Measurements from ENCODE around the gene LMTK3.
A peak's percentile ranks its signal among the peaks of the same experiment; 100 is the strongest.
"Not testable (repeated sequence)": the region's sequence is repeated elsewhere in the genome, so short reads cannot be mapped to it uniquely, and the experiment has no call there.

Gene LMTK3

DNA sequence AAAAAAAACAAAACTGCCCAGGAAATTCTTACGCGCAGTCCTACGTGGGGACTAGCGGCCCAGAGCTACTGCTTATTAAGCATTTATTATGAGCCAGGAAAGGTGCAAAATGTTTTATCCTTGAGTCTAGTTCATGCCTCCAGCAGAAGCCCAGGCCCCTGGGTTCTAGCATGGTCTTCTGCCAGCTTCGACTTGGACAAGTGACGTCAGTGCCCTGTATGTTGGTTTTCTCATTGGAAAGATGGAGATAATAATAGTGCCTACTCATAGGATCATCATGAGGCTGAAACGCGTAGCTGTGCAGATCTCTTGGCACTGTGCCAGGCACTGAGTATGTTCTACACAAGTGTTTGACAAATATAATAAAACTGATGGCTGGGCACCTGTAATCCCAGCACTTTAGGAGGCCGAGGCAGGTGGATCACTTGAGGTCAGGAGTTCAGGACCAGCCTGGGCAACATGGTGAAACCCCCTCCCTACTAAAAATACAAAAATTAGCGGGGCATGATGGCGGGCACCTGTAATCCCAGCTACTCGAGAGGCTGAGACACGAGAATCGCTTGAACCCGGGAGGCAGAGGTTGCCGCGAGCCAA lies 28.0 kb upstream of the LMTK3 start:
- DNase-seq: peak in 10 of 51 donors; percentile 3 to 29 (median 8)

DNA sequence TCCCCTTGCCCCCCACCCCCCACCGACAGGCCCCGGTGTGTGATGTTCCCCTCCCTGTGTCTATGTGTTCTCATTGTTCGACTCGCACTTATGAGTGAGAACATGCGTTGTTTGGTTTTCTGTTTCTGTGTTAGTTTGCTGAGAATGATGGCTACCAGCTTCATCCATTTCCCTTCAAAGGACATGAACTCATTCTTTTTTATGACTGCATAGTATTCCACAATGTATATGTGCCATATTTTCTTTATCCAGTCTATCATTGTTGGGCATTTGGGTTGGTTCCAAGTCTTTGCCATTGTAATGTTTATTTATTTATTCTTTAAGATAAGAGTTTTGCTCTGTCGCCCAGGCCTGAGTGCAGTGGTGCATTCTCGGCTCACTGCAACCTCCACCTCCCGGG lies 26.4 kb upstream of the LMTK3 start:
- DNase-seq: not testable (repeated sequence)

GRCh38 chr19:48537541-48537940 lies 25.9 kb upstream of the LMTK3 start:
- no peak for DNase-seq

DNA sequence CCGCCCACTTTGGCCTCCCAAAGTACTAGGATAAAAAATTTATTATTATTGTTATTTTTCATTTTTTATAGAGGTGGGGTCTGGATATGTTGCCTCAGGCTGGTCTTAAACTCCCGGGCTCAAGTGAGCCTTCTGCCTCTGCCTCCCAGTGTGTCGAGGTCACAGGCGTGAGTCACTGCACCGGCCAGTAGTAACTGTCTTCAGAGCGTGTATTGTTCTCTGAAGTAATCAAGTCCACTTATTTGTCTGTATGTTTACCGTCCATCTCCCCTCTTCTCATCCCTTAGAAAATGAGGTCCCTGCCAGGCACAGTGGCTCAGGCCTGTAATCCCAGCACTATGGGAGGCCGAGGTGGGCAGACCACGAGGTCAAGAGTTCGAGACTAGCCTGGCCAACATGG lies 22.1 kb upstream of the LMTK3 start:
- DNase-seq: no peak

DNA sequence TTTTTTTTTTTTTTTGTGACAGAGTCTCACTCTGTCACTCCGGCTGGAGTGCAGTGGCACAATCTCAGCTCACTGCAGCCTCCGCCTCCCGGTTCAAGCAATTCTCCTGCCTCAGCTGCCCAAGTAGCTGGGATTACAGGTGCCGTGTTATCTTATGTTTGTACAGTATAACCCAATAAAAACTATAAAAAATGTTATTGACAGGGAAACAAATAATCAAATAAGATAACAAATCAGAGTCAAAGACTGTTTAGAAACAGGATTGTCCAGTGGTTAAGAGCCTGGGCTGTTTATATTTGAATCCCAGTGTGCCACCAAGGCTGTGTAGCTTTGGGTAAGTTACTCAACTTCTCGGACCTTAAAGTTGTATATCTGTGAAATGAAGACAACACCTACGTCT lies 19.1 kb upstream of the LMTK3 start:
- no peak for DNase-seq

- no peak for DNase-seq
Observed at GRCh38 chr19:48530066-48530720, 18.6 kb upstream of the LMTK3 start.

GRCh38 chr19:48529156-48529555 lies 17.5 kb upstream of the LMTK3 start:
- no peak for DNase-seq

DNA sequence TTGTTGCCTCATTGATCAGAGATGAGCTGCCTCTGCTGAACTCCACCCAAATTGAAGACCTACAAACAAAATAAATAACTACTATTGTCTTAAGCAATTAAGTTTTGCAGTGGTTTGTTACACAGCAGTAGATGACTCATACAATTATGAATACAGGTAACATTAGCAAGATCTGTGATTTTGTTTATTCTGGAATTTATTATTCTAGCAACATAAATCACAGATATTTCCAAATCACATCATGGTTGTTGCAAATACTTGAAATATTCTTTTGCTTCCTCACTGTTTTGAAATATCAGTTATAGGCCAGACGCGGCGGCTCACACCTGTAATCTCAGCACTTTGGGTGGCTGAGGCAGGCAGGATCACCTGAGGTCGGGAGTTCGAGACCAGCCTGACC lies 13.1 kb upstream of the LMTK3 start:
- DNase-seq: no peak

DNA sequence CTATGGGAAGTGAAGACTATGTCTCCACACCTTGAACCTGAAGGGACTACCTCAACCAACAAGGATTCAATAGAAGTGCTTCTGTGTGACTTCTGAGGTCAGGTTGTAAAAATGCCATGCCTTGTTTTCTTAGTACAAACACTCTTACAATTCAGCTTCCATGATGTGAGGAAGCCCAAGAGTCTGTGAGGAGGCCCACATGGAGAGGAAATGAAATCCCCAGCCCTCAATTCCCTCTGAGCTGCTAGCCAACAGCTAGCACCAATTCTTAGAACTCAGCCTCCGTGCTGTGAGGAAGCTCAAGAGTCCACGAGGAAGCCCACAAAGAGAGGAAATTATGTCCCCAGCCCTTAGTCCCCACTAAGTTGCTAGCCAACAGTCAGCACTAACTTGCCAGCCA lies 12.6 kb upstream of the LMTK3 start:
- DNase-seq: no peak

- no peak for DNase-seq
Observed at GRCh38 chr19:48520134-48520533, 8.5 kb upstream of the LMTK3 start.

- not testable (repeated sequence) for DNase-seq
Observed at GRCh38 chr19:48519426-48519825, 7.8 kb upstream of the LMTK3 start.

DNA sequence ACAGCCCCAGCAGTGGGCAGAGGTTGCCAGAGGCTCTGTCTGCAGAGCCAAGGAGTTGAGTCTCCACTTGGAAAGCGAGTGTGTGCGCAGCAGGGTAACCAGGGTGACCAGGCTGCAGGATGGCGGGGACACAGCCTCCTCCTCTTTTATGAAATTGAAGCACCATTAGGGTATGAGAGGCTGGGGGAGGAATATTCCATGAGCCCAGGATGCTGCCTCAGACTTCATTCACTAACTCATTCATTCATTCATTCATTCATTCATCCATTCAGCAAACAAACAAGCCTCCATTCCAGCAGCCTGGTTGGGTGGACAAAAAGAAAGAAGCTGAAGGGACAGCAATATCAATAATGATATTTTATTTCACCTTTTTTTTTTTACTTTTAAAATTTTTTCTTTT lies 6.6 kb upstream of the LMTK3 start:
- peak in 3 of 51 donors; percentile 10 to 27 (median 12) for DNase-seq

GRCh38 chr19:48516536-48516935 lies 4.9 kb upstream of the LMTK3 start:
- DNase-seq: no peak

- DNase-seq: no peak
Observed at GRCh38 chr19:48514123-48514458, 2.5 kb upstream of the LMTK3 start.

- peak; percentile 21 to 92 (median 70) for DNase-seq
Observed at GRCh38 chr19:48513289-48514122, 1.9 kb upstream of the LMTK3 start.

GRCh38 chr19:48512504-48513288 lies 1.1 kb upstream of the LMTK3 start:
- peak in 2 of 51 donors; percentile 32 to 76 for DNase-seq

- peak in 7 of 51 donors; percentile 31 to 63 (median 46) for DNase-seq
Observed at GRCh38 chr19:48511321-48511731, 309 bp downstream of the LMTK3 start.

DNA sequence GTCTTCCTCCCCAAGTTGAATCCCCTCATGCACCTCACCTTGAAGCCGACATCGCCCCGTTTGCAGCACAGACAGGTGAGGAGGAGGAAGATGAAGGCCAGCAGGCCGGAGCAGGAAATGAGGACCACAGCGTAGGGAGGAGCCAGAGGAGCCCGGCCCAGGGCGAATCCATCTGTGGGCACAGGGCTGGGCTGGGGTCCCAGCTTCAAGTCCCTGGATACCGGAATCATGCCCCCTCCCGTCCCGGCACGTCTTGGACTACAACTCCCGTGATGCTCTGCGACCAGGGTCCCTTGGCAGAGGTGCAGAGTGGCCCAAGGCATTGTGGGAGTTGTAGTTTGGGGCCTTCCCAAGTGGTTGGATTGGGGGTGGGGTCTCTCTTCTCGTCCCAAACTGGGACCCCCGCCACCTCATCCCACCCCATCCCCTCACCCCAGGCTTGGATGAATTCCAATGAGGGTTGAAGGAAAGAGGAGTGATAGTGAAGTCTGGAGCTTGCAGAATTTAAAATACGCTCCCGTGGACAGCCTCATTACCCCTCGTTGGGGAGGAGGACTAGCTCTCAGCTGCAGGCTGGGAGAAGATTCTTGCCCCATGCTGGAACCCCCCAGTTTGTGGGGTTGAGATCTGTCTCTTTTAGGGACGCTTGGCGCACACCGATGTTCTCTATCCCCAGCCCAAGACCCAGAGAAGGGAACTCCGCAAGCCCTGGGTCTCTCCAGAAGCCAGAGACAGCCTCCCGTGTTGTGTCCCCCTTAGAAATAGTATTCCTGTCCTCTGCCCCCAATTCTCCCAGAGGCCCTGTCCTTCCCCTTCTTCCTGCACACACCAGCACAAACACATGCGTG lies 990 bp downstream of the LMTK3 start:
- DNase-seq: peak; percentile 17 to 92 (median 71)

DNA sequence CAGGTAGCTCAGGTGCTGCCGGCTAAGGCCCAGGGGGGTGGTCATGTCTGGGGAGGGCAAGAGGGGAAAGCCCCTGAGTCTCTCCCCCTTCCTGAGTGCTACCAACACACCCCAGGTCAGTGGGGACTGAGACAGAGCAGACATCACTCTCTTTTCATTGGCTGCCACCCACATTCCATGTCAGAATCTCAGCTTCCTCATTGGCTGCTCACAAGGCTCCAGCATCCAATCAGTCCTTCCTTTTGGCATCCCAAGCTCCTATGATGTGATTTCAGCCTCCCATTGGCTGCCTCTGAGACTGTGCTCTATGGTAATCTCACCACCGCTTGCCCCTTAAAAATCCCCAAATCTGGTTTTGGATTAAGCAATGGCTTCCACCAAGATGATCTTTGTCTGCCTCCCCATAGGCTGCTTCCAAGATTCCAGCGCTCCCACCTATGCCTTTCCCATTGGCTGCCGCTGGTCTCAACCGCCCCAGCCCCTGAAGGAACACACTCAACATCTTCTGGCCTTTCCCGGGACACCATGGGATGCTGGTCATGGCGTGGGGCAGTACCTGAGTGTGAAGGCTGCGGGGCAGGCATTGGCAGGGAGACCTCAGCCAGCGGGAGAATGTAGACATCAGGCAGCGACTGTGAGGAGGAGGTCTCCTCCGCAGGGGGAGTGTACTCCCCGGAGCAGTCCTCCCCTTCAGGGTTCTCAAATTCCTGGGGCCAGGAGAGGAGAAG lies 2.0 kb downstream of the LMTK3 start:
- peak in 6 of 51 donors; percentile 6 to 50 (median 28) for DNase-seq
